Endothelial cell of umbilical vein (primary cell): ENCODE results near the gene FNIP1. TPM values are rescaled to one million over a fixed set of nuclear protein-coding genes. Genes with fewer than 3 reads are reported as not detected.

Experiments used
- BruUV-seq: library from RNA; stranded (reverse); fragments of 400-500 nt; replicated peaks from 2 replicates; lab custom pipeline; 2021; lab: Mats Ljungman, UMichigan
- CTCF ChIA-PET: fragments of 300-600, 350-600 bp; sonication (Branson Sonifier 250); formaldehyde crosslinking; loops from one replicate; lab custom pipeline; 2021; ENCODE audit warnings: antibody characterized with exemption, inconsistent platforms; lab: Charles Lee
- POLR2A ChIA-PET: fragments of 300-600, 350-600 bp; sonication (Branson Sonifier 250); formaldehyde crosslinking; loops from one replicate; lab custom pipeline; 2021; ENCODE audit warnings: antibody characterized with exemption, inconsistent platforms; lab: Charles Lee
- DNase-seq: peaks from one replicate; pipeline ENCODE4 v3.0.0-alpha.2; 2011; ENCODE audit warnings: low read depth, low spot score
- FAIRE-seq: peaks from 2 replicates; lab custom pipeline; 2011; peaks lifted over from hg19 to GRCh38; lab: Jason Lieb, UNC
- H2AFZ ChIP-seq: 2 replicates; pipeline ENCODE4 v1.6.0; 2012; ENCODE audit warnings: low read depth, low read length, control low read depth, inconsistent platforms
- H3K27ac ChIP-seq: 2 replicates; pipeline ENCODE4 v1.5.1; 2011; ENCODE audit warnings: low read depth, mild to moderate bottlenecking, control low read depth, low read length, moderate library complexity; ENCODE audit not compliant: insufficient read depth
- H3K27me3 ChIP-seq, 2 experiments: 2 replicates each; pipeline versions ENCODE4 v1.6.0 to v1.6.1; 2011; ENCODE audit warnings: low read length in 2 of 2, mixed read lengths in 1 of 2; ENCODE audit not compliant: control insufficient read depth in 2 of 2, insufficient read depth in 2 of 2
- H3K36me3 ChIP-seq, 2 experiments: 2 replicates in 1 of 2; 3 replicates in 1 of 2; pipeline ENCODE4 v1.5.1; 2011; ENCODE audit warnings: low read length in 2 of 2, mild to moderate bottlenecking in 1 of 2, moderate library complexity in 1 of 2; ENCODE audit not compliant: control insufficient read depth in 2 of 2, insufficient read depth in 2 of 2; ENCODE audit errors: extremely low read depth in 1 of 2
- H3K4me1 ChIP-seq: 3 replicates; pipeline ENCODE4 v1.5.1; 2011; ENCODE audit warnings: mild to moderate bottlenecking, low read length; ENCODE audit not compliant: control insufficient read depth, insufficient read depth; ENCODE audit errors: extremely low read depth
- H3K4me2 ChIP-seq: 2 replicates; pipeline ENCODE4 v1.6.1; 2011; ENCODE audit warnings: low read length, control low read depth, mixed read lengths; ENCODE audit not compliant: insufficient read depth
- H3K4me3 ChIP-seq, 3 experiments: fragments of 200-600 bp in 1 of 3; sonication (generic), shearing (Covaris generic) in 1 of 3; replicated peaks in 1 of 3; 2 replicates each; pipeline ENCODE4 v1.5.1; 2011 to 2016; ENCODE audit warnings: control low read depth in 3 of 3, low read length in 3 of 3, mild to moderate bottlenecking in 2 of 3, inconsistent platforms in 1 of 3, low read depth in 1 of 3, moderate library complexity in 1 of 3; ENCODE audit not compliant: insufficient read depth in 1 of 3
- H3K79me2 ChIP-seq: 2 replicates; pipeline ENCODE4 v1.6.0; 2012; ENCODE audit warnings: low read length, inconsistent platforms; ENCODE audit not compliant: control insufficient read depth, insufficient read depth
- H3K9ac ChIP-seq: replicated peaks from 2 replicates; pipeline ENCODE3; 2011; ENCODE audit warnings: low read length, control low read depth; ENCODE audit not compliant: insufficient read depth; ENCODE audit errors: extremely low read depth
- H3K9me1 ChIP-seq: replicated peaks from 3 replicates; pipeline ENCODE4 v1.6.0; 2011; ENCODE audit warnings: mild to moderate bottlenecking, low read length; ENCODE audit not compliant: control insufficient read depth, insufficient read depth; ENCODE audit errors: extremely low read depth
- H3K9me3 ChIP-seq: replicated peaks from 2 replicates; pipeline ENCODE4 v1.5.1; 2012; ENCODE audit warnings: low read length, inconsistent platforms; ENCODE audit not compliant: control insufficient read depth, insufficient read depth
- H4K20me1 ChIP-seq: replicated peaks from 2 replicates; pipeline ENCODE3; 2011; ENCODE audit warnings: mild to moderate bottlenecking, low read length; ENCODE audit not compliant: control insufficient read depth, insufficient read depth; ENCODE audit errors: extremely low read depth
- EZH2 ChIP-seq: IDR thresholded peaks from 2 replicates; pipeline ENCODE4 v1.6.1; 2012; ENCODE audit warnings: borderline replicate concordance, low read depth, mild to moderate bottlenecking, moderate library complexity, low read length, inconsistent platforms; ENCODE audit not compliant: severe bottlenecking
- FOS ChIP-seq: IDR thresholded peaks from 2 replicates; pipeline ENCODE4 v1.6.1; 2011; ENCODE audit warnings: mild to moderate bottlenecking, low read length, moderate library complexity, borderline replicate concordance; ENCODE audit not compliant: insufficient read depth
- GATA2 ChIP-seq: IDR thresholded peaks from 2 replicates; pipeline ENCODE4 v1.7.0; 2011; ENCODE audit warnings: low read depth, mild to moderate bottlenecking, moderate library complexity, mixed read lengths, low read length; ENCODE audit not compliant: insufficient read length, insufficient read depth
- JUN ChIP-seq: IDR thresholded peaks from 2 replicates; pipeline ENCODE4 v1.6.1; 2011; ENCODE audit warnings: borderline replicate concordance, low read depth; ENCODE audit not compliant: insufficient read length, insufficient read depth
- MYC ChIP-seq: IDR thresholded peaks from one replicate; pipeline ENCODE4 v1.6.1; 2011; ENCODE audit warnings: mild to moderate bottlenecking, low read depth, low read length
- POLR2A ChIP-seq: IDR thresholded peaks from 2 replicates; pipeline ENCODE4 v1.6.1; 2012; ENCODE audit warnings: low read depth, mild to moderate bottlenecking, control low read depth, low read length
- POLR2AphosphoS5 ChIP-seq: IDR thresholded peaks from 2 replicates; pipeline ENCODE4 v1.6.1; 2012; ENCODE audit warnings: low read depth, mild to moderate bottlenecking, control low read depth, low read length, moderate library complexity; ENCODE audit not compliant: insufficient read depth
- dilution Hi-C: fragments of 300-500 bp; cut with MboI; formaldehyde crosslinking; loops from one replicate; pipeline ENCODE4 v1.15.0; 2019; ENCODE audit warnings: low sequenced_read_pairs; ENCODE audit not compliant: extremely low pct_ligation_motif_present
- intact Hi-C: fragments of 100-400 bp; cut with micrococcal nuclease; formaldehyde crosslinking; loops from one replicate; pipeline ENCODE4 v1.10.0; 2022
- polyA plus RNA-seq, 4 experiments: library from polyadenylated mRNA; depleted of rRNA in 3 of 4; stranded (reverse) in 3 of 4; unstranded in 1 of 4; fragments of >200 nt; gene quantifications; 2 replicates each; pipeline versions ENCODE4 v1.2.1 to v1.2.3, GENCODE V29; 2011 to 2012; ENCODE audit warnings: missing spikeins in 1 of 4
- total RNA-seq: library from RNA; stranded (reverse); gene quantifications from 2 replicates; pipeline ENCODE4 v1.2.3, GENCODE V29; 2021
- TF ChIP-seq, protein P1 (sequence below): IDR thresholded peaks from 2 replicates; pipeline ENCODE4 v1.6.1; 2011; ENCODE audit not compliant: insufficient read depth, insufficient read length
- TF ChIP-seq, protein P2 (sequence below), 2 donors: IDR thresholded peaks; 1 replicate in 1 of 2; 2 replicates in 1 of 2; pipeline ENCODE4 v1.5.1; 2011; ENCODE audit warnings: low read length in 2 of 2, mild to moderate bottlenecking in 2 of 2, moderate library complexity in 2 of 2, control low read depth in 1 of 2, inconsistent platforms in 1 of 2, low read depth in 1 of 2; ENCODE audit not compliant: insufficient read depth in 1 of 2; ENCODE audit errors: extremely low read depth in 1 of 2

FNIP1 gene
- total and polyA plus RNA-seq, 2 donors (not counting 3 experiments of a cell fraction or from before 2014, with no cell fraction given): 5.9 to 27.3 TPM

DNA sequence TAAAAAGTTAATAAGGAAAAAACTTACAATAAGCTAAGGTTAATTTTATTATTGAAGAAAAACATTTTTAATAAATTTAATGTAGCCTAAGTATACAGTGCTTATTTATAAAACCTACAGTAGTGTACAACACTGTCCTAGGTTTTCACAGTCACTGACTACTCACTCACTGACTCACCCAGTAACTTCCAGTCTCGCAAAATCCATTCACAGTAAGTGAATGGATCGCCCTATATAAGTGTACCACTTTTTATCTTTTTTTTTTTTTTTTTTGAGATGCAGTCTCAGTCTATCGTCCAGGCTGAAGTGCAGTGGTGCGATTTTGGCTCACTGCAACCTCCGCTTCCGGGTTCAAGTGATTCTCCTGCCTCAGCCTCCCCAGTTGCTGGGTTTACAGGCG, 47.7 kb downstream of the FNIP1 start:
- H3K4me2 ChIP-seq: no peak overlapping the region
- peaks cover 4% of the 10 kb centered on the region for H3K4me1 ChIP-seq
- no peaks in the 10 kb centered on the region for H3K36me3 ChIP-seq
- POLR2A ChIA-PET: no interaction called here
- dilution Hi-C loops: no loop called here
- H3K79me2 ChIP-seq: peaks cover 75% of the 10 kb centered on the region
- intact Hi-C loops: no loop called here
- no peak for FAIRE-seq
- no TSS peak for BruUV-seq
- H3K9ac ChIP-seq: no peak overlapping the region
- H3K27ac ChIP-seq: no peak overlapping the region
- no peak overlapping the region for H3K4me3 ChIP-seq
- no peak overlapping the region for H2AFZ ChIP-seq
- TF ChIP-seq POLR2A (no peak), FOS (peak; percentile 64), JUN (no peak)
- no peaks in the 10 kb centered on the region for H4K20me1 ChIP-seq
- DNase-seq: no peak
- H3K9me1 ChIP-seq: no peaks in the 10 kb centered on the region
- H3K27me3 ChIP-seq: no peaks in the 10 kb centered on the region
- CTCF ChIA-PET: no interaction called here
- no peaks in the 10 kb centered on the region for H3K9me3 ChIP-seq

DNA sequence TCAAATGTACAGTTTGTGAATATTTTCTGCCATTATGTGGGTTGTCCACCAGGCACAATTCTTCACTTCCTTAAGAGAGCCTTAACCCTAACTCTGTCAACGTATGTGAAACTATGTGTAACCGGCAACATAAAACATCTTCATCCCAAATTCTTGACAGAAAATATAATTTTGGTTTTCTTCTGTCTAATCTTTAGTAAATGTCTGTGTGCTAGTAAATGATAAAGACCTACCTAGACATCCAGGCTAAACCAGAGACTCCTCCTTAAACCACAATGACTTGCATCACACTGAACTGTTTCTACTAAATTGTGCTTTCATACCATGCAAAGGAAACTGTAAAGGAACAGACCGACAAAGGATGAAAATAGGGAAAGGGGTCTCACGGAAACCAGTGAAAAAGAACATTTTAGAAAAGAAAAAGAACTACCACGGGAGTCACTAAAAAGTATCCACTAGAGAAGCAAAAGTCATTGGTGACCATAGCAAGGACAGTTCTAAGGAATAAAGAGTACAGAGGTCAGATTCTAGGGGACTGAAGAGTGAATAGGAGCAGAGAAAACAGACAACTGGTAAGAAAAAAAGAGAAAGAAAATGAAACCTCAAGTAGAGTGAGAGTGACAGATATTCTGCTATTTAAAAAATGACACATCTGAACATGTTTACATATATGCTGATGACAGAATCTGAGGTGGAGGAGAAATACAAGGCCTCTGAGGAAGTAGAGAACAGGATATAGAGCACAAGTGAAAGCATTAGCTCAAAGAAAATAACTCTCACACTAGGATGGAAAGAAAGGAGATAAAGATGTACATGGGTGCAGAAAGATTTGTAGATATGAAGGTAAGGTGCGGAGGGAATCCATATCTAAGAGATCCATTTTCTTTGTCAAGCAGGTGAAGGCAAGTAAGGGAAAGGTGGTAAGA, 49.4 kb downstream of the FNIP1 start:
- dilution Hi-C loops: no loop called here

More for the DNA sequence above, 49.4 kb downstream of the FNIP1 start:
- Histone ChIP-seq H4K20me1 (no peaks in the 10 kb centered on the region), H3K36me3 (peaks cover 4 to 5% of the 10 kb centered on the region in 2 experiments), H2AFZ (no peak overlapping the region), H3K4me2 (no peak overlapping the region), H3K4me3 (no peak overlapping the region), H3K9me3 (no peaks in the 10 kb centered on the region), H3K4me1 (no peaks in the 10 kb centered on the region), H3K9me1 (no peaks in the 10 kb centered on the region), H3K27me3 (no peaks in the 10 kb centered on the region), H3K9ac (no peak overlapping the region), H3K27ac (no peak overlapping the region), H3K79me2 (peaks cover 65% of the 10 kb centered on the region)
- no peak for TF ChIP-seq FOS
- TF ChIP-seq GATA2: no peak
- no peak for TF ChIP-seq POLR2A
- no peak for TF ChIP-seq JUN
- no peak for TF ChIP-seq MYC
- TF ChIP-seq, protein P1, sequence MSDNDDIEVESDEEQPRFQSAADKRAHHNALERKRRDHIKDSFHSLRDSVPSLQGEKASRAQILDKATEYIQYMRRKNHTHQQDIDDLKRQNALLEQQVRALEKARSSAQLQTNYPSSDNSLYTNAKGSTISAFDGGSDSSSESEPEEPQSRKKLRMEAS: no peak
- TF ChIP-seq, protein P2, sequence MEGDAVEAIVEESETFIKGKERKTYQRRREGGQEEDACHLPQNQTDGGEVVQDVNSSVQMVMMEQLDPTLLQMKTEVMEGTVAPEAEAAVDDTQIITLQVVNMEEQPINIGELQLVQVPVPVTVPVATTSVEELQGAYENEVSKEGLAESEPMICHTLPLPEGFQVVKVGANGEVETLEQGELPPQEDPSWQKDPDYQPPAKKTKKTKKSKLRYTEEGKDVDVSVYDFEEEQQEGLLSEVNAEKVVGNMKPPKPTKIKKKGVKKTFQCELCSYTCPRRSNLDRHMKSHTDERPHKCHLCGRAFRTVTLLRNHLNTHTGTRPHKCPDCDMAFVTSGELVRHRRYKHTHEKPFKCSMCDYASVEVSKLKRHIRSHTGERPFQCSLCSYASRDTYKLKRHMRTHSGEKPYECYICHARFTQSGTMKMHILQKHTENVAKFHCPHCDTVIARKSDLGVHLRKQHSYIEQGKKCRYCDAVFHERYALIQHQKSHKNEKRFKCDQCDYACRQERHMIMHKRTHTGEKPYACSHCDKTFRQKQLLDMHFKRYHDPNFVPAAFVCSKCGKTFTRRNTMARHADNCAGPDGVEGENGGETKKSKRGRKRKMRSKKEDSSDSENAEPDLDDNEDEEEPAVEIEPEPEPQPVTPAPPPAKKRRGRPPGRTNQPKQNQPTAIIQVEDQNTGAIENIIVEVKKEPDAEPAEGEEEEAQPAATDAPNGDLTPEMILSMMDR (IDR thresholded peaks at IDR 0.05; ENCODE audit: extremely low read depth in 1 of 2, insufficient read depth in 1 of 2, low read depth in 1 of 2, low read length in 2 of 2): no peak
- no peak for TF ChIP-seq EZH2
- no peak for TF ChIP-seq POLR2AphosphoS5
- POLR2A ChIA-PET: no interaction called here
- intact Hi-C loops: no loop called here
- DNase-seq (no peak), FAIRE-seq (peak; percentile 64)
- CTCF ChIA-PET: interaction anchor here (0.6 kb wide), 1 partner anchor 60 kb away, joined by 3 read pairs; no protein-coding TSS in a partner anchor
- BruUV-seq: no TSS peak
